Keratinocyte (primary cell): ENCODE data around the gene ZFP36L1. TPM values are rescaled to one million over a fixed set of nuclear protein-coding genes. Genes with fewer than 3 reads are reported as not detected.

Experiments
- DNase-seq: peaks from one replicate; pipeline ENCODE4 v3.0.0-alpha.2; 2011; ENCODE audit warnings: low read depth, missing footprints, low spot score
- FAIRE-seq: peaks from 2 replicates; lab custom pipeline; 2011; peaks lifted over from hg19 to GRCh38; lab: Jason Lieb, UNC
- H2AFZ ChIP-seq: 2 replicates; pipeline ENCODE4 v1.6.0; 2012; ENCODE audit warnings: low read length, control low read depth, inconsistent platforms; ENCODE audit not compliant: control insufficient read depth
- H3K27ac ChIP-seq: 2 replicates; pipeline ENCODE4 v1.5.1; 2011; ENCODE audit warnings: low read length; ENCODE audit not compliant: control insufficient read depth, insufficient read depth
- H3K27me3 ChIP-seq: 3 replicates; pipeline ENCODE4 v1.6.0; 2011; ENCODE audit warnings: low read length; ENCODE audit not compliant: control insufficient read depth, insufficient read depth; ENCODE audit errors: extremely low read depth
- H3K36me3 ChIP-seq, 2 experiments: 2 replicates in 1 of 2; 3 replicates in 1 of 2; pipeline ENCODE4 v1.5.1; 2011; ENCODE audit warnings: low read length in 2 of 2, mild to moderate bottlenecking in 1 of 2; ENCODE audit not compliant: control insufficient read depth in 2 of 2, insufficient read depth in 2 of 2; ENCODE audit errors: extremely low read depth in 1 of 2
- H3K4me1 ChIP-seq: 3 replicates; pipeline ENCODE4 v1.5.1; 2011; ENCODE audit warnings: low read length; ENCODE audit not compliant: control insufficient read depth, insufficient read depth; ENCODE audit errors: extremely low read depth
- H3K4me2 ChIP-seq: 3 replicates; pipeline ENCODE4 v1.6.0; 2011; ENCODE audit warnings: low read depth, low read length; ENCODE audit not compliant: control insufficient read depth, insufficient read depth; ENCODE audit errors: extremely low read depth
- H3K4me3 ChIP-seq, 3 experiments: fragments of 200-600 bp in 1 of 3; sonication (generic) in 1 of 3; 2 replicates in 2 of 3; 3 replicates in 1 of 3; pipeline ENCODE4 v1.5.1; 2011 to 2016; ENCODE audit warnings: low read length in 3 of 3, mild to moderate bottlenecking in 3 of 3, control low read depth in 2 of 3, inconsistent platforms in 1 of 3, low read depth in 1 of 3, mixed read lengths in 1 of 3, mixed run types in 1 of 3, moderate library complexity in 1 of 3; ENCODE audit not compliant: control insufficient read depth in 2 of 3, insufficient read depth in 2 of 3; ENCODE audit errors: extremely low read depth in 1 of 3
- H3K79me2 ChIP-seq: 2 replicates; pipeline ENCODE4 v1.6.0; 2012; ENCODE audit warnings: low read length; ENCODE audit not compliant: control insufficient read depth, insufficient read depth
- H3K9ac ChIP-seq: 3 replicates; pipeline ENCODE4 v1.6.0; 2011; ENCODE audit warnings: low read length; ENCODE audit not compliant: control insufficient read depth, insufficient read depth; ENCODE audit errors: extremely low read depth
- H3K9me1 ChIP-seq: 3 replicates; pipeline ENCODE4 v1.6.0; 2011; ENCODE audit warnings: low read length; ENCODE audit not compliant: control insufficient read depth, insufficient read depth; ENCODE audit errors: extremely low read depth
- H3K9me3 ChIP-seq: 2 replicates; pipeline ENCODE4 v1.5.1; 2012; ENCODE audit warnings: low read depth, low read length; ENCODE audit not compliant: control insufficient read depth
- H4K20me1 ChIP-seq: 3 replicates; pipeline ENCODE4 v1.6.0; 2011; ENCODE audit warnings: low read length; ENCODE audit not compliant: control insufficient read depth, insufficient read depth; ENCODE audit errors: extremely low read depth
- CTCF ChIP-seq, 3 experiments: IDR thresholded peaks in 1 of 3; conservative IDR thresholded peaks in 1 of 3; optimal IDR thresholded peaks in 1 of 3; 2 replicates in 2 of 3; 3 replicates in 1 of 3; pipeline versions ENCODE3 to v1.5.1; 2011; ENCODE audit warnings: low read length in 3 of 3, mild to moderate bottlenecking in 3 of 3, moderate library complexity in 2 of 3, control low read depth in 1 of 3, inconsistent platforms in 1 of 3; ENCODE audit not compliant: insufficient read depth in 2 of 3; ENCODE audit errors: extremely low read depth in 1 of 3
- EZH2 ChIP-seq: IDR thresholded peaks from one replicate; pipeline ENCODE4 v1.6.1; 2012; ENCODE audit warnings: inconsistent platforms, mild to moderate bottlenecking, low read length, moderate library complexity
- dilution Hi-C: fragments of 300-500 bp; cut with MboI; formaldehyde crosslinking; loops from one replicate; pipeline ENCODE4 v1.7.0; 2020; ENCODE audit warnings: low sequenced_read_pairs; ENCODE audit not compliant: extremely low pct_ligation_motif_present
- polyA plus RNA-seq, 5 experiments: library from polyadenylated mRNA; depleted of rRNA in 3 of 5; stranded (reverse) in 3 of 5; stranded (forward) in 1 of 5; unstranded in 1 of 5; fragments of >200 nt; gene quantifications; 1 replicate in 1 of 5; 2 replicates in 3 of 5; 3 replicates in 1 of 5; pipeline versions ENCODE4 v1.2.1 to v1.2.3, GENCODE V29; 2011 to 2012; ENCODE audit warnings: missing spikeins in 2 of 5, low read depth in 1 of 5, low replicate concordance in 1 of 5

Gene ZFP36L1
- polyA plus RNA-seq, 1 donor (not counting 4 experiments of a cell fraction or from before 2014, with no cell fraction given): 85.2 TPM

- peaks cover 5 to 6% of the 10 kb centered on the region in 2 experiments for H3K36me3 ChIP-seq
- peak overlapping the region; percentile 12 for H3K27ac ChIP-seq
- H3K4me2 ChIP-seq: peak overlapping the region; percentile 8
- H3K9me3 ChIP-seq: no peaks in the 10 kb centered on the region
- H3K79me2 ChIP-seq: peaks cover 26% of the 10 kb centered on the region
- H3K4me3 ChIP-seq: no peak overlapping the region
- no peaks in the 10 kb centered on the region for H3K27me3 ChIP-seq
- H3K9me1 ChIP-seq: no peaks in the 10 kb centered on the region
- dilution Hi-C loops: no loop called here
- H3K9ac ChIP-seq: no peak overlapping the region
- TF ChIP-seq CTCF (optimal IDR thresholded peaks at IDR 0.05 in 1 of 3, IDR thresholded peaks at IDR 0.05 in 1 of 3, conservative IDR thresholded peaks at IDR 0.05 in 1 of 3; ENCODE audit: extremely low read depth in 1 of 3, insufficient read depth in 2 of 3, low read length in 3 of 3) (no peak), EZH2 (no peak)
- peaks cover 6% of the 10 kb centered on the region for H4K20me1 ChIP-seq
- no peak for FAIRE-seq
- DNase-seq: no peak
- peaks cover 21% of the 10 kb centered on the region for H3K4me1 ChIP-seq
- H2AFZ ChIP-seq: peak overlapping the region; percentile 26
These were observed 4.3 kb upstream of the ZFP36L1 start for GRCh38 chr14:68797121-68797670.

- Histone ChIP-seq H3K9me1 (no peaks in the 10 kb centered on the region), H3K27me3 (no peaks in the 10 kb centered on the region), H3K4me3 (peak overlapping the region; percentile 66 to 95 (median 81)), H3K4me2 (peak overlapping the region; percentile 99), H3K4me1 (peaks cover 21% of the 10 kb centered on the region), H3K27ac (peak overlapping the region; percentile 100), H4K20me1 (peaks cover 13% of the 10 kb centered on the region), H2AFZ (peak overlapping the region; percentile 1), H3K36me3 (peaks cover 8 to 13% of the 10 kb centered on the region in 2 experiments), H3K9me3 (no peaks in the 10 kb centered on the region), H3K79me2 (peaks cover 32% of the 10 kb centered on the region), H3K9ac (peak overlapping the region; percentile 98)
- FAIRE-seq (no peak), DNase-seq (no peak)
- dilution Hi-C loops: no loop called here
- no peak for TF ChIP-seq CTCF (optimal IDR thresholded peaks at IDR 0.05 in 1 of 3, IDR thresholded peaks at IDR 0.05 in 1 of 3, conservative IDR thresholded peaks at IDR 0.05 in 1 of 3; ENCODE audit: extremely low read depth in 1 of 3, insufficient read depth in 2 of 3, low read length in 3 of 3)
- no peak for TF ChIP-seq EZH2
These were observed 3.7 kb upstream of the ZFP36L1 start for GRCh38 chr14:68796418-68797101.
